Thyroid gland (tissue), 4 donors: ENCODE results near the gene GAS1.

ENCODE experiments used
- CTCF ChIP-seq, 6 experiments: fragments of 200-600 bp in 3 of 6; fragments of 450-650 bp in 3 of 6; sonication (generic) in 3 of 6; IDR thresholded peaks; one replicate each; pipeline ENCODE4 v1.5.1; 2016 to 2019; ENCODE audit warnings: antibody characterized with exemption in 6 of 6, mild to moderate bottlenecking in 2 of 6, inconsistent platforms in 1 of 6, moderate library complexity in 1 of 6
- POLR2A ChIP-seq, 2 donors: fragments of 450-650 bp; IDR thresholded peaks; one replicate each; pipeline ENCODE4 v1.6.1; 2017; ENCODE audit warnings: antibody characterized with exemption in 2 of 2, mild to moderate bottlenecking in 2 of 2, moderate library complexity in 1 of 2

- TF ChIP-seq CTCF (IDR thresholded peaks at IDR 0.05) (no peak), POLR2A (IDR thresholded peaks at IDR 0.05) (no peak)
Measured at GRCh38 chr9:86983249-86983619, 35.9 kb upstream of the GAS1 start.
